Activated naive CD8-positive, alpha-beta T cell treated with anti-CD3 and anti-CD28 coated beads, Interleukin-2, amount 50 U/mL, for 16 hours (primary cell): Measurements from ENCODE around the gene AK4.

Experiments
- DNase-seq: peaks from one replicate; pipeline ENCODE4 v3.0.0-alpha.2; 2020; ENCODE audit warnings: low read depth, low spot score

The AK4 gene

GRCh38 chr1:65277605-65278347, 129.8 kb downstream of the AK4 start:
- no peak for DNase-seq

- no peak for DNase-seq
Measured at GRCh38 chr1:65278376-65279069, 130.5 kb downstream of the AK4 start.

- DNase-seq, result no peak
Measured at GRCh38 chr1:65279070-65279779, 131.2 kb downstream of the AK4 start.
